ELF-1 (cell line): Measurements from ENCODE around the gene TRIAP1.
"Not testable (repeated sequence)": the region's sequence is repeated elsewhere in the genome, so short reads cannot be mapped to it uniquely, and the experiment has no call there.

Experiments used
- DNase-seq: peaks from one replicate; pipeline ENCODE4 v3.0.0-alpha.2; 2016; ENCODE audit warnings: low read depth, low spot score

The TRIAP1 gene

GRCh38 chr12:120468821-120469449, 22.8 kb upstream of the TRIAP1 start:
- no peak for DNase-seq

DNA sequence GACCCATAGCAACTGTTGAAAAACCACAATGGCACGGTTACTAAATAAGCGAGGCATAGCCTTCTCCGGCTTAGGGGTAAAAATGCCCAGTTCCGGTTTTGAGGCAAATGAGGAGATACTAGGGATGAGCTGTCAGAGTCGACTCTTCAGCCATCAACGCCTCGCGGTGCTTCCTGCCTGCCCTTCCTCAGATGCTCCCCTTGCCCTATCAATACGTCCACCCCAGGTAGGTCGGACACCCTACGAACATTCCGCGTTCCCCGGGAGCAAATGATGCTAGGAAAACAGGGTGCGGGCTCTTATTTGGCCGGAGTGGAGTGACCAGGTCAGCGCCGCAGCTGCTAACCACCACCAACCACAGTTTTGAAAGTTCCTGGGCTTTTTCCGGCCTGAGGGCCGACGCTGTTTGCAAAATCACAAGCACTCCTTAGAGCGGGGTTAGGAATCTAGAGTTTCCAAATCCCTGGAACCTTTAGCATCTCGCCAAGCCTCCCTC, 22.2 kb upstream of the TRIAP1 start:
- DNase-seq, result peak; percentile 74

GRCh38 chr12:120467439-120467838, 21.3 kb upstream of the TRIAP1 start:
- no peak for DNase-seq

- DNase-seq, result peak; percentile 80
These were observed 20.6 kb upstream of the TRIAP1 start for GRCh38 chr12:120466560-120467315.

DNA sequence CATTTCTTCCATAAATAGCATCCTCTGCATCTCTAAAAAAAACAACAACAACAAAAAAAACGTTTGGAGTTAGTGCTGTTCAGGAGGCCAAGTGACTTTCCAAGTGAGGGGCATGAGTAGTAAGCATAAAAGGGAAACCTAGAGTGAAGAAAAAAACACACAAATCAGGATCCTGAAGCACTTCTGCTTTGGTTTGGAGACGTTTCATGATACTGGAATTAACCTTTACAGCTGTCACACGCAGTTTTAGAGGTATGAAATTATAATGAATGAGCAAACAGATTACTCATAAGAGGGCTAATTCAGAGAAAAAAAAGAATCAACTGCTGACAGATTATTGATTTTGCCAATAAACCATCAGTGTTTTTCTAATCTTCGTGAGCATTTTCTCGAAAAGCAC, 19.6 kb upstream of the TRIAP1 start:
- DNase-seq, result no peak

DNA sequence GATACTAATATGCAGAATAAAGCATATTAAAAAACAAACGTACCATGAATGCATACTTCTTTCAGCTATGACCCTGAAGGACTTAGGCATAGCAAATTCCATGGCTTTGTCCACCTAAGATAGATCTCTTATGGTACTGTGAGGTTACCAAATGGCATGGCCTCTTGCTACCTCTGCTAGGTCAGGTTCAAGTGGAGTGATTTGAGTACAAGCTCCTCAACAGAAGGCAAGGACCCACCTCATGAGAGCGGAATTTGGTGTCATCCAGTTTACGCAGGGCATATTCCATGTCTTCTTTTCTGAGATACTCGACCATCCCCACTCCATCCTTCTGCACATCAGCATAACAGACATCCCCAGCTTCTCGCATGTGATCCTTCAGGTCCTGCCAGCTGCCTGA, 17.5 kb upstream of the TRIAP1 start:
- DNase-seq, result no peak

- DNase-seq, result no peak
These were observed 16.0 kb upstream of the TRIAP1 start for GRCh38 chr12:120462099-120462640.

DNA sequence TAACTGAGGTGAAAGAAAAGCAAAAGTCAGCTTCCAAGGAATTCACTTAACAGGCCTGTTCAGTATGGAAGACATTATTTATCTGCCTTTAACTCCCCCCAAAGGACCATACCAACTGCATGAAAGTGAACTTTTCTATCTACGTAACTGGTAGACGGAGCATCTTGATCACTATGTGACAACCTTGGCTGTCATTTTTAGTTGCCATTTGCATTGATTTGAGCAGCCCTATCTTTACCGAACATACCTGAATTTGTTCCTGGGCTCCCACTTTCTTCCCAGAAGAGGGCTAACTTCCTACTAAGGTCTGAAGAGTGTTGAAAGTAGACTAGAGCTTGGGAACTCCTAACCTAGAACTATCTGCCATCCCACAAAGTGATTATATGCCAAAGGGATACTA, 14.0 kb upstream of the TRIAP1 start:
- DNase-seq, result no peak

DNA sequence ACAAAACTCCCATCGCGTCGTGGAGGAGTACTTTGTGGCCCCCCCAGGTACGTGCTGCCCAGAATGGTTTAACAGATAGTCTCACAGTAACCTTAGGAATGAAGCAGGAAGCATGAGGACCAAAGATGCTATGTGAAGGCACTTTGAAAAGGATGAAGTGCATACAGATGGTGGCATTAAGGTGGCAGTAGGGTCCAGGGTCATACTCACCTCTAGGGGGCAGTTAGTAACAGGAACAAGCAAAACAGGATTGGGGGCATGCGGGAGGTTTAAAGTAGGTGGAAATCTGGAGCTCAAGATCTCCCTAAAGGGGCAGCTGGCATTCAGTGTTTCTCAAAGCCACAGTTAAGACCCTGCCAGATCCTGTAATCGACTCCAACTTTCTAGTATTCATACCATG, 10.9 kb upstream of the TRIAP1 start:
- peak; percentile 46 for DNase-seq

- no peak for DNase-seq
These were observed 9.1 kb upstream of the TRIAP1 start for GRCh38 chr12:120455302-120455701.

DNA sequence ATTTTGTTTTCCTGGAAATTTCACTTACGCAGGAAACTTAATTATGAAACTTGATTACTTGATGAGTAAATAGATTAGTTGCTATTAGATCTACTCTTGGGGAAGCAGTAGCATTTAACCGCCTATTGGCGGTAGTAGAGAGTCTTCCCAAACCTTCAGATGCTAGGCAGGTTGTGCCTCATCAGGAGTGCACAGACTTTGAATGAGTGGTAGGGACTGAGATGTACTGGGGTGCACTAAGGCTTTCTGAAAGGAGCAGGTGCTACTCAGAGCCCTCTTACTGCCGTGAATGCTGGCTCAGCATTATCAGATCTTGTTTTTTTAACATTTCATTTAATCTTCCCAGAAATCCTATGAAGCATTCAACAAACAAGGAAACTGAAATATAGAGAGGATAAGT, 7.8 kb upstream of the TRIAP1 start:
- no peak for DNase-seq

DNA sequence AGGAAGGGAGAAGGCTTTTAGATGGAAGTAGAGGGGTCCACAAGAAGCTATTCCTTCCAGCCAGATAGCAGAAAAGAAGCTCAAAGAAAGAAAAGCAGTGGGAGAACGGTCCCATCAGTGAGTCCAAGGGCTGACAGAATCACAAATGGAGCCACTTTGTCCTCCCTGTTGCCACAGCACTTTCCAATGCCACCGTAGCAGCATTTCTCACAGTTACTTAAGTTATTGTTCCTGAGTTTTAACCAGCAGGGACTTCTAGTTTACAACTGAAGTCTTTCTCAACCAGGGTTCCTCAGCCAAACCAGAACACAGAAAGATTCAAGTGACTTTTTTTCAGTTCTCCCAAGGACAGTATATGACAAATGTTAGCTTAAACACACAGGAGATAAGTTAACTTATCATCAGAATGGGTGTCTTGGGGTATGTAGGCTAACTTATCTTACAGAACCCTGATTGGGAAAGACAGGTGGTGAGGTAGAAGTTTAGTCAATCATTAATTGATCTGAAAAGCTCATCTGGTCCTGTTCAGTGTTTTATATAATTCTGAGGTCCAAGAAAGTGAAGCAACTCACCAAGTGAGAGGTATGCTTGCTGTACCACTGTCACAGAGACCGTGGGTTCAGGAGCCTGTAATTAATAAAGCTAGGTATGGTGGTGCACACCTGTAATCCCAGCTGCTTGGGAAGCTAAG, 7.0 kb upstream of the TRIAP1 start:
- no peak for DNase-seq

DNA sequence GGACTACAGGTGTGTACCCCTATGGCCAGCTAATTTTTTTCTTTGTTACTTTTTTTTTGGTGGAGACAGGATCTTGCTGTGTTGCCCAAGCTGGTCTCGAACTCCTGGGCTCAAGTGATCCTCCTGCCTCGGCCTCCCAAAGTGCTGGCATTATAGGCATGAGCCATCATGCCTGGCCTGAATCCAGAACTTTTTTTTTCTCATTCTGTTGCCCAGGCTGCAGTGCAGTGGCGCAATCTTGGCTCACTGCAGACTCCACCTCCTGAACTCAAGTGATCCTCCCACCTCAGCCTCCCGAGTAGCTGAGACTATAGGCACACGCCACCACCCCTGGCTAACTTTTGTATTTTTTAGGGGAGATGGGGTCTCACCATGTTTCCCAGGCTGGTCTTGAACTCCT, 6.3 kb upstream of the TRIAP1 start:
- DNase-seq, result not testable (repeated sequence)

DNA sequence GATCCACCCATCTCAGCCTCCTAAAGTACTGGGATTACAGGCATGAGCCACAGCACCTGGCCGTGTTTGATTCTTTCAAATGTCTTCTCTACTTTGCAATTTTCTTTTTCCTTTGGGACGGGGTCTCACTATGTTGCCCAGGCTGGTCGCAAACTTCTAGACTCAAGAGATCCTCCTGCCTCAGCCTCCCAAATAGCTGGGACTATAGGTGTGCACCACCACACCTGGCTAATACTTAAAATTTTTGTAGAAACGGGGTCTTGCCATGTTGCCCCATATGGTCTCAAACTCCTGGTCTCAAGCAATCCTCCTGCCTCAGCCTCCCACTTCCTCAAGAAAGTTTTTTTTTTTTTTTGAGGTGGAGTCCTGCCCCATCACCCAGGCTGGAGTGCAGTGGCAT, 1.8 kb upstream of the TRIAP1 start:
- DNase-seq, result no peak

- DNase-seq, result not testable (repeated sequence)
These were observed 627 bp upstream of the TRIAP1 start for GRCh38 chr12:120446844-120447178.

DNA sequence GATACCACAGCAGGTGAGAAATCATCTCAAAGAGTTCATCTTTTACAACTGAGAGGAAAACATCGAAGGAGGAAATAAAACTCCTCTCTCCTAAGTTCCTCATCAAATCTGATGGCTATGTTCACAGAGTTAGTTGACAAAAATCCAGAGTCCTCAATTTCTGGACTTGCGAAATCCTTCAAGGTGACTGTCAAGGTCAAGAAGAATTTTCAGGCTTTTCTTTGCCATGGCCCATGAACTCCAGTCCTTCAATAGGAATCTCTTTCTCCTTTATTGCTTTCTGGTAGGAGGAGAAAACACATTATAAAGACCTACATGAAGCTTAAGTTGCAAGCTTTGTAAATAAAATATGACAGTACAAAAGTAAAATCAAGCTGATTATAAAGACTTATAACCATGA, 1.5 kb downstream of the TRIAP1 start:
- no peak for DNase-seq

- DNase-seq, result peak; percentile 64
These were observed 6.4 kb downstream of the TRIAP1 start for GRCh38 chr12:120439646-120440247.

GRCh38 chr12:120438495-120439198, 7.5 kb downstream of the TRIAP1 start:
- no peak for DNase-seq

DNA sequence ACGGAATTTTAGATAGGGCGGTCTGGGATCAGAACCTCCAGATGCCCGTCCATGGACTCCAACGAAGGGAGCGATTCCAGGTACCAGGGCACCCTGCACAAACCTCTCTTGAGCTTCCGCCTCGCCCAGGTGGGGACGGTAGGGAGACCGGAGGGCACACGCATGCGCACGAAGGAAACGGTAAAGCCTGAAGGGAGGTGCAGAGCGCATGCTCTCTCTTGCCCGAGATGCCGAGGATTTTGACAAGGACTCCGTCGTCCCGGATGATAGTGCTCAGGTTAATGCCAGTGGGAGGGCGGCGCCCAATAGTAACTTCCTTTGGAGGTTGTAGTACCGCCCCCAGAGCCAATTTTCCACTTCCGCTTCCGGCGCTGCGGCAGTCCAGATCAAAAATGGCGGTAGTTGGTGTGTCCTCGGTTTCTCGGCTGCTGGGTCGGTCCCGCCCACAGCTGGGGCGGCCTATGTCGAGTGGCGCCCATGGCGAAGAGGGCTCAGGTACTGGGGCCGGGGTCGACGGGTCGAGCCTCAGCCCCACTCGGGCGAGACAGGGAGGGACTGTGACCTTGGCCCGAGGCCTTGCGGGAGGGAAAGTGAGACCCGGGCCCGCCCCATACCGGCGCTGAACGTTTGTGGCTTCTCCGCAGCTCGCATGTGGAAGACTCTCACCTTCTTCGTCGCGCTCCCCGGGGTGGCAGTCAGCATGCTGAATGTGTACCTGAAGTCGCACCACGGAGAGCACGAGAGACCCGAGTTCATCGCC, 8.3 kb downstream of the TRIAP1 start, which contains the start of gene COX6A1:
Gene COX6A1, plus strand, starts transcription at position 379 of the 760 bp plus-strand sequence. Its CDS starts 14 bp downstream, at position 393.
- DNase-seq, result peak; percentile 98

DNA sequence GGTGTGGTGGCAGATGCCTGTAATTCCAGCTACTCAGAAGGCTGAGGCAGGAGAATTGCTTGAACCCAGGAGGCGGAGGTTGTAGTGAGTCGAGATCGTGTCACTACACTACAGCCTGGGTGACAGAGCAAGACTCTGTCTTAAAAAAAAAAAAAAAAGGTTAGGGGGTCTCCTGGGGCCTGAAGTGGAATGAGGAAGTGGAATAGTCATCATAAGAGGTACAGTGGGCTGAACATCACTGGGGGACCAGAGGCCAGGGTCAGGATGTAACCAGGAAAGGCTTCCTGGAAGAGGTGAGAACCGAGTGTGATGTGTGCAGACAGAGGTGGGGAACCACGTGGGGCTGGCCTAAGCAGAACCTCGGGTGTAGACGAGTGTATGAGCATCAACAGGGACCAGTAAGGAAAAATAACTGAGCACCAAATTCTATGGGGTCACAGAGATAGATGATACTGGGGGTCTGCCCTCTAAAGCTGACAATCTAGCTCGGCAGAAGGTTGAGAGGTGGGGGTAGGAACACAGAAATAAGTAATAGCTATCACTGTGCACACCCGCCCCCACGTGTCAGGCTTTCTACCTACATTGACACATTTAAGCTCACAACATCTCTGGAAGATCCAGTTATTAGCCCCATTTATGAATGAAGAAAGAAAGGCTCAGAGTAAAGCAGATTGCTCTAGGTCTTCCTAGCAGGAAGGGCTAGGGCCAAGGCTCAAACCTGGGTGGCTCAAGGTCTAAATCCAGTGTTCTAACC, 13.2 kb downstream of the TRIAP1 start:
- DNase-seq, result no peak
